ENCODE measurements around the gene KCNJ15.

Gene KCNJ15

DNA sequence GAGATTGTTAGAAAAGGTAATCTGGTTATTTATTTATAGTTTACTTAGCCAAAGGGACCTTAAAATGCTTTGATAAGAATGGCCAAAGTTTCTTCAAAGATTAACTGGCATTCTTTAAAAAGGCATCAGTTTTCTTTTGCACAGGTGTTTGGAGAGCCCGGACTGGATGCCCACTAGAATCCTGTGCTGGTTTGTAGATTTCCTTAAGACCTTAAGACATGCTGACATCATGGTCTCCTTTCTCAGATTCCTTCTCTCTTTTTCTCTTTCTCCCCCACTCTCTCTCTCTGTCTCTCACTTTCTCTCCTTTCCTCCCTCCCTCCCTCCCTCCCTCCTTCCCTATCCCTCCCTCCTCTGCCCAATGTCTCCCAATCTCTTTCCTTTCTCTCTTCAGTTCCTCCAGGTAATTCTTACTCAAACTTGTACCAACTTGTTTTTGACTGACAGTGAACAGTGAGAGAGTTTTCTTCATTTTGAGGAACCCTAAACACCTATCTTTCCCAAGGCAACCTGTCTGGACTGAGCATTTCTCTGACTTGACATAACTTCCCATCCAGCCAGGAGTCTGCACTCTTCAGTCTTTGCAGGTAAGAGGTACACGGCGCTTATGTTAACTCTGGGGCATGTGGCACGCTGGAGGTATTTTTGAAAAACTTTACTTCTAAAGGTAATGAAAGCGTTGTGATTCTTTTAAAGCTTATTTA, at the start of gene KCNJ15:
Gene KCNJ15, plus strand, starts transcription at position 393 of the 704 bp plus-strand sequence. CDS start 42,271 bp downstream, outside the sequence.
- no peak for DNase-seq (ENCODE audit: low spot score in 2 of 2)
- ATAC-seq (ENCODE audit: low read depth): no peak
- Mint-ChIP-seq H3K4me1 (no peaks in the 10 kb centered on the region), H3K27me3 (no peaks in the 10 kb centered on the region), H3K36me3 (no peaks in the 10 kb centered on the region), H3K27ac (no peak within 1 kb of the TSS), H3K4me3 (no peak within 1 kb of the TSS), H3K9me3 (no peaks in the 10 kb centered on the region)

GRCh38 chr21:38208118-38208517, 48.7 kb upstream of the KCNJ15 start:
- Mint-ChIP-seq H3K4me3 (no peak overlapping the region), H3K27me3 (peaks cover 8% of the 10 kb centered on the region), H3K9me3 (peaks cover 3% of the 10 kb centered on the region), H3K36me3 (peaks cover 1% of the 10 kb centered on the region), H3K4me1 (no peaks in the 10 kb centered on the region), H3K27ac (no peak overlapping the region)
- ATAC-seq (ENCODE audit: low read depth): no peak
- no peak for DNase-seq (ENCODE audit: low spot score in 2 of 2)

GRCh38 chr21:38211321-38211720, 45.5 kb upstream of the KCNJ15 start:
- no peak overlapping the region for H3K27ac Mint-ChIP-seq
- ATAC-seq (ENCODE audit: low read depth): no peak
- no peaks in the 10 kb centered on the region for H3K4me1 Mint-ChIP-seq
- H3K36me3 Mint-ChIP-seq: peaks cover 1% of the 10 kb centered on the region
- DNase-seq (ENCODE audit: low spot score in 2 of 2): no peak
- H3K4me3 Mint-ChIP-seq: no peak overlapping the region
- H3K27me3 Mint-ChIP-seq: peaks cover 8% of the 10 kb centered on the region
- H3K9me3 Mint-ChIP-seq: peaks cover 3% of the 10 kb centered on the region

DNA sequence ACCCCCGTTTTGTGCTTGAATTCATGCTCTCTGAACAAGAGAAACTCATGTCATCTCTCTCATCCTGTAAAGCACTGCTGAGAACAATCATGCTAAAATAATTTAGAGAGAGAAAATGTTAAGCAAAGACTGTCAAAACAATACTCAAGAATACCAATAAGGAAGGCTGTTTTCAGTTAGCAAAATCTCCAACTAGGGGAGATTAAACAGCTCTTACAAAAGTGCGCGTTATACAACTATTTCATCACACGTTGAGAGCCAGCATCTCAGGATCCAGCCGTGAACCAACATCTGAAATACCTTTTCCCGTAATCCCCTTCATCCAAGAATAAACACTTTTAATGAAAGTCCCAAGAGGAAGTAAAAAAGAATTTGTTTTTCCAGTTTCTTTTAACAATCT, 44.1 kb upstream of the KCNJ15 start:
- no peak for ATAC-seq (ENCODE audit: low read depth)
- Mint-ChIP-seq H3K9me3 (peaks cover 3% of the 10 kb centered on the region), H3K4me3 (no peak overlapping the region), H3K27me3 (peaks cover 8% of the 10 kb centered on the region), H3K27ac (no peak overlapping the region), H3K36me3 (peaks cover 1% of the 10 kb centered on the region), H3K4me1 (no peaks in the 10 kb centered on the region)
- DNase-seq (ENCODE audit: low spot score in 2 of 2): no peak

- Mint-ChIP-seq H3K27me3 (peaks cover 1% of the 10 kb centered on the region), H3K36me3 (no peaks in the 10 kb centered on the region)
- no peak for ATAC-seq (ENCODE audit: low read depth)
Measured at GRCh38 chr21:38219049-38219628, 37.7 kb upstream of the KCNJ15 start.

GRCh38 chr21:38220270-38220737, 36.5 kb upstream of the KCNJ15 start:
- peaks cover 12% of the 10 kb centered on the region for H3K9me3 Mint-ChIP-seq
- ATAC-seq (ENCODE audit: low read depth) (no peak), DNase-seq (ENCODE audit: low spot score in 2 of 2) (no peak)
- H3K4me1 Mint-ChIP-seq: peaks cover 3% of the 10 kb centered on the region
- peaks cover 1% of the 10 kb centered on the region for H3K27me3 Mint-ChIP-seq
- H3K27ac Mint-ChIP-seq: no peak overlapping the region
- H3K36me3 Mint-ChIP-seq: no peaks in the 10 kb centered on the region
- no peak overlapping the region for H3K4me3 Mint-ChIP-seq

More at GRCh38 chr21:38219049-38219628, 37.7 kb upstream of the KCNJ15 start:
- H3K27ac Mint-ChIP-seq: no peak overlapping the region
- peak; percentile 22 to 34 for DNase-seq (ENCODE audit: low spot score in 2 of 2)
- H3K4me1 Mint-ChIP-seq: peaks cover 3% of the 10 kb centered on the region
- H3K4me3 Mint-ChIP-seq: no peak overlapping the region
- H3K9me3 Mint-ChIP-seq: peaks cover 11% of the 10 kb centered on the region

DNA sequence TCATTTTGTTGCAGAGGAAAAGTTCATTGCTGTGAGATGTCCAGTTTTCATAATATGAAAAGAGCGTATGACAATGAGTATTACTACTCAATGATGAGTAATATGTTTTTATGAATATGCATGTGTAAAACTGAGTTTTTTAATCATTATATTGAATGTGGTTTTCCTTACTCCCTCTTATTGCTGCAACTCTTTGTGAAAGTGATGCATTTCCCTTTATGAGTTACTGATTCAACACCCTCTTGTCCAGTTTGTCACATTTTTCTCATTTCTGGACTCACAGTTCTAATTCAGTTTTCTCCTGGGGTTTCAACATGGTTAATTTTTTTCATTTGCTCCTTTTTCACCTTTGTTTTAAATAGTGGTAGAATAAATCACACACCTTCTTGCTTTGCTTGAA, 35.2 kb upstream of the KCNJ15 start:
- H3K27me3 Mint-ChIP-seq: peaks cover 1% of the 10 kb centered on the region
- no peaks in the 10 kb centered on the region for H3K36me3 Mint-ChIP-seq
- H3K4me1 Mint-ChIP-seq: peaks cover 3% of the 10 kb centered on the region
- H3K27ac Mint-ChIP-seq: no peak overlapping the region
- H3K4me3 Mint-ChIP-seq: no peak overlapping the region
- no peak for DNase-seq (ENCODE audit: low spot score in 2 of 2)
- peaks cover 12% of the 10 kb centered on the region for H3K9me3 Mint-ChIP-seq
- no peak for ATAC-seq (ENCODE audit: low read depth)

GRCh38 chr21:38223893-38224540, 32.8 kb upstream of the KCNJ15 start:
- Mint-ChIP-seq H3K27me3 (peaks cover under 1% of the 10 kb centered on the region), H3K9me3 (peaks cover 18% of the 10 kb centered on the region), H3K27ac (no peak overlapping the region), H3K36me3 (peaks cover 4% of the 10 kb centered on the region), H3K4me3 (no peak overlapping the region), H3K4me1 (peaks cover 2% of the 10 kb centered on the region)
- ATAC-seq (ENCODE audit: low read depth): no peak
- no peak for DNase-seq (ENCODE audit: low spot score in 2 of 2)

GRCh38 chr21:38227401-38227800, 29.4 kb upstream of the KCNJ15 start:
- DNase-seq (ENCODE audit: low spot score in 2 of 2) (no peak), ATAC-seq (ENCODE audit: low read depth) (no peak)
- Mint-ChIP-seq H3K27ac (no peak overlapping the region), H3K9me3 (peaks cover 20% of the 10 kb centered on the region), H3K36me3 (peaks cover 7% of the 10 kb centered on the region), H3K27me3 (no peaks in the 10 kb centered on the region), H3K4me1 (no peaks in the 10 kb centered on the region), H3K4me3 (no peak overlapping the region)

GRCh38 chr21:38228115-38228514, 28.7 kb upstream of the KCNJ15 start:
- H3K4me3 Mint-ChIP-seq: no peak overlapping the region
- no peak for ATAC-seq (ENCODE audit: low read depth)
- H3K27me3 Mint-ChIP-seq: no peaks in the 10 kb centered on the region
- H3K9me3 Mint-ChIP-seq: peaks cover 16% of the 10 kb centered on the region
- no peak overlapping the region for H3K27ac Mint-ChIP-seq
- DNase-seq (ENCODE audit: low spot score in 2 of 2): no peak
- H3K4me1 Mint-ChIP-seq: no peaks in the 10 kb centered on the region
- H3K36me3 Mint-ChIP-seq: peaks cover 7% of the 10 kb centered on the region

DNA sequence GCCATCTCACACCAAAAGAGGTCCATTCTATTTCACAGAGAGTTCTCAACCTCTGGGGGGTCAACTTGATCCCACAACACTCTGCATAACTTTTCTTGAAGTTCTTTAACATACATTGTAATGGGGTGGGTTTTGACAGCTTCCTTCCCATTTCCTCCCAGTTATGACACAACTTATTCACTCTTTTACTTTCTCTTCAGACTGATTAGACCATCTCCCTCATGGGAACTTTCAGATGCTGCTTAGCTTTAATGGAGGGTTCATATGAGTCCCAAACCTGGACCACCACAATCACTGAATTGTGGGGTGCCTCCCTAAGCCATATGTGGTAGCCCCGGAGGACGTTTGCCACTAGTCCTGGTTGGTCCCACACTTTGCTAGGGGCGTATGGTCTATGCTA, 28.3 kb upstream of the KCNJ15 start:
- H3K27me3 Mint-ChIP-seq: no peaks in the 10 kb centered on the region
- H3K27ac Mint-ChIP-seq: no peak overlapping the region
- no peak for DNase-seq (ENCODE audit: low spot score in 2 of 2)
- peaks cover 7% of the 10 kb centered on the region for H3K36me3 Mint-ChIP-seq
- H3K4me3 Mint-ChIP-seq: no peak overlapping the region
- no peak for ATAC-seq (ENCODE audit: low read depth)
- H3K4me1 Mint-ChIP-seq: no peaks in the 10 kb centered on the region
- peaks cover 16% of the 10 kb centered on the region for H3K9me3 Mint-ChIP-seq

- ATAC-seq (ENCODE audit: low read depth) (no peak), DNase-seq (ENCODE audit: low spot score in 2 of 2) (no peak)
- no peaks in the 10 kb centered on the region for H3K4me1 Mint-ChIP-seq
- no peak overlapping the region for H3K27ac Mint-ChIP-seq
- H3K9me3 Mint-ChIP-seq: peaks cover 13% of the 10 kb centered on the region
- peaks cover 7% of the 10 kb centered on the region for H3K36me3 Mint-ChIP-seq
- H3K4me3 Mint-ChIP-seq: no peak overlapping the region
- H3K27me3 Mint-ChIP-seq: no peaks in the 10 kb centered on the region
Measured at GRCh38 chr21:38229260-38229877, 27.4 kb upstream of the KCNJ15 start.

DNA sequence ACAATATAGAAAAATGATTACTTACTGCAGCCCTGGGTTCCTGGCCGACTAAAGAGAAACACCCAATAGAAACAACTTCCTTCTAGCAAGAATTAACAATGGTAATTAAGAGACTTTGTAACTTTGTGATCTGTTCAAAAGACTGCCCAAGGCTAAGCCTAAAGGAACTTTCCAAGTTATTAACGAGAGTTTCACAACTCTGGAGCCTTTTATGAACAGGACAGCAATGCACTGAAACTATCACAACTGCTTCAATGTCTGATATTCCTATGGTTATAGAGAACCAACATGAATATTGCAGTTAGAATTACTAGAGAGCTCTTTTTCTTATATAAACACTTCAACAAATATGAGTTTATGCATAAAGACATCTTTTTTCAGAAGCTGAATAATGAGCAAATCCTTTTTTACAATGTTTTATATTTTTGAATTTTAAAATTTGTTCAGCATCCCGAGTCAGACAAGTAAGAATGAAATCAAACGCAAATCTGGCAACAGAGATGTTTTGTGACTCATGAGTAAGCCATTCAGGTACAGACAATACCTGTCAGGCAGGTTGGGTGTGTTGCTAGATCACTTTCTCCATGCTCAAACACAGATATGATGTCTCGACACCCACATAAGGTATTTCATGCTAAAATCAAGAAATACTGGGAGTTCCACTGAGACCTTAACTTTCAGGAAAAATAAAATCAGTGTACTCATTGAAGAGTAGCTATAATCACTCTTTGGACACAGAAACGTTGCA, 22.2 kb upstream of the KCNJ15 start:
- Mint-ChIP-seq H3K9me3 (peaks cover 8% of the 10 kb centered on the region), H3K27ac (no peak overlapping the region), H3K36me3 (peaks cover 3% of the 10 kb centered on the region), H3K27me3 (peaks cover 3% of the 10 kb centered on the region), H3K4me1 (no peaks in the 10 kb centered on the region), H3K4me3 (no peak overlapping the region)
- DNase-seq (ENCODE audit: low spot score in 2 of 2): no peak
- ATAC-seq (ENCODE audit: low read depth): no peak
